Endothelial cell of umbilical vein (primary cell): Measurements from ENCODE around the gene CHN2. TPM values are rescaled to one million over a fixed set of nuclear protein-coding genes. Genes with fewer than 3 reads are reported as not detected.

ENCODE experiments used
- BruUV-seq: library from RNA; stranded (reverse); fragments of 400-500 nt; replicated peaks from 2 replicates; lab custom pipeline; 2021; lab: Mats Ljungman, UMichigan
- CTCF ChIA-PET: fragments of 300-600, 350-600 bp; sonication (Branson Sonifier 250); formaldehyde crosslinking; loops from one replicate; lab custom pipeline; 2021; ENCODE audit warnings: antibody characterized with exemption, inconsistent platforms; lab: Charles Lee
- POLR2A ChIA-PET: fragments of 300-600, 350-600 bp; sonication (Branson Sonifier 250); formaldehyde crosslinking; loops from one replicate; lab custom pipeline; 2021; ENCODE audit warnings: antibody characterized with exemption, inconsistent platforms; lab: Charles Lee
- DNase-seq: peaks from one replicate; pipeline ENCODE4 v3.0.0-alpha.2; 2011; ENCODE audit warnings: low read depth, low spot score
- FAIRE-seq: peaks from 2 replicates; lab custom pipeline; 2011; peaks lifted over from hg19 to GRCh38; lab: Jason Lieb, UNC
- H2AFZ ChIP-seq: 2 replicates; pipeline ENCODE4 v1.6.0; 2012; ENCODE audit warnings: low read depth, low read length, control low read depth, inconsistent platforms
- H3K27ac ChIP-seq: 2 replicates; pipeline ENCODE4 v1.5.1; 2011; ENCODE audit warnings: low read depth, mild to moderate bottlenecking, control low read depth, low read length, moderate library complexity; ENCODE audit not compliant: insufficient read depth
- H3K27me3 ChIP-seq, 2 experiments: 2 replicates each; pipeline versions ENCODE4 v1.6.0 to v1.6.1; 2011; ENCODE audit warnings: low read length in 2 of 2, mixed read lengths in 1 of 2; ENCODE audit not compliant: control insufficient read depth in 2 of 2, insufficient read depth in 2 of 2
- H3K36me3 ChIP-seq, 2 experiments: 2 replicates in 1 of 2; 3 replicates in 1 of 2; pipeline ENCODE4 v1.5.1; 2011; ENCODE audit warnings: low read length in 2 of 2, mild to moderate bottlenecking in 1 of 2, moderate library complexity in 1 of 2; ENCODE audit not compliant: control insufficient read depth in 2 of 2, insufficient read depth in 2 of 2; ENCODE audit errors: extremely low read depth in 1 of 2
- H3K4me1 ChIP-seq: 3 replicates; pipeline ENCODE4 v1.5.1; 2011; ENCODE audit warnings: mild to moderate bottlenecking, low read length; ENCODE audit not compliant: control insufficient read depth, insufficient read depth; ENCODE audit errors: extremely low read depth
- H3K4me2 ChIP-seq: 2 replicates; pipeline ENCODE4 v1.6.1; 2011; ENCODE audit warnings: low read length, control low read depth, mixed read lengths; ENCODE audit not compliant: insufficient read depth
- H3K4me3 ChIP-seq, 3 experiments: fragments of 200-600 bp in 1 of 3; sonication (generic), shearing (Covaris generic) in 1 of 3; replicated peaks in 1 of 3; 2 replicates each; pipeline ENCODE4 v1.5.1; 2011 to 2016; ENCODE audit warnings: control low read depth in 3 of 3, low read length in 3 of 3, mild to moderate bottlenecking in 2 of 3, inconsistent platforms in 1 of 3, low read depth in 1 of 3, moderate library complexity in 1 of 3; ENCODE audit not compliant: insufficient read depth in 1 of 3
- H3K79me2 ChIP-seq: 2 replicates; pipeline ENCODE4 v1.6.0; 2012; ENCODE audit warnings: low read length, inconsistent platforms; ENCODE audit not compliant: control insufficient read depth, insufficient read depth
- H3K9ac ChIP-seq: replicated peaks from 2 replicates; pipeline ENCODE3; 2011; ENCODE audit warnings: low read length, control low read depth; ENCODE audit not compliant: insufficient read depth; ENCODE audit errors: extremely low read depth
- H3K9me1 ChIP-seq: replicated peaks from 3 replicates; pipeline ENCODE4 v1.6.0; 2011; ENCODE audit warnings: mild to moderate bottlenecking, low read length; ENCODE audit not compliant: control insufficient read depth, insufficient read depth; ENCODE audit errors: extremely low read depth
- H3K9me3 ChIP-seq: replicated peaks from 2 replicates; pipeline ENCODE4 v1.5.1; 2012; ENCODE audit warnings: low read length, inconsistent platforms; ENCODE audit not compliant: control insufficient read depth, insufficient read depth
- H4K20me1 ChIP-seq: replicated peaks from 2 replicates; pipeline ENCODE3; 2011; ENCODE audit warnings: mild to moderate bottlenecking, low read length; ENCODE audit not compliant: control insufficient read depth, insufficient read depth; ENCODE audit errors: extremely low read depth
- EZH2 ChIP-seq: IDR thresholded peaks from 2 replicates; pipeline ENCODE4 v1.6.1; 2012; ENCODE audit warnings: borderline replicate concordance, low read depth, mild to moderate bottlenecking, moderate library complexity, low read length, inconsistent platforms; ENCODE audit not compliant: severe bottlenecking
- FOS ChIP-seq: IDR thresholded peaks from 2 replicates; pipeline ENCODE4 v1.6.1; 2011; ENCODE audit warnings: mild to moderate bottlenecking, low read length, moderate library complexity, borderline replicate concordance; ENCODE audit not compliant: insufficient read depth
- GATA2 ChIP-seq: IDR thresholded peaks from 2 replicates; pipeline ENCODE4 v1.7.0; 2011; ENCODE audit warnings: low read depth, mild to moderate bottlenecking, moderate library complexity, mixed read lengths, low read length; ENCODE audit not compliant: insufficient read length, insufficient read depth
- JUN ChIP-seq: IDR thresholded peaks from 2 replicates; pipeline ENCODE4 v1.6.1; 2011; ENCODE audit warnings: borderline replicate concordance, low read depth; ENCODE audit not compliant: insufficient read length, insufficient read depth
- MAX ChIP-seq: IDR thresholded peaks from 2 replicates; pipeline ENCODE4 v1.6.1; 2011; ENCODE audit not compliant: insufficient read depth, insufficient read length
- MYC ChIP-seq: IDR thresholded peaks from one replicate; pipeline ENCODE4 v1.6.1; 2011; ENCODE audit warnings: mild to moderate bottlenecking, low read depth, low read length
- POLR2A ChIP-seq: IDR thresholded peaks from 2 replicates; pipeline ENCODE4 v1.6.1; 2012; ENCODE audit warnings: low read depth, mild to moderate bottlenecking, control low read depth, low read length
- POLR2AphosphoS5 ChIP-seq: IDR thresholded peaks from 2 replicates; pipeline ENCODE4 v1.6.1; 2012; ENCODE audit warnings: low read depth, mild to moderate bottlenecking, control low read depth, low read length, moderate library complexity; ENCODE audit not compliant: insufficient read depth
- dilution Hi-C: fragments of 300-500 bp; cut with MboI; formaldehyde crosslinking; loops from one replicate; pipeline ENCODE4 v1.15.0; 2019; ENCODE audit warnings: low sequenced_read_pairs; ENCODE audit not compliant: extremely low pct_ligation_motif_present
- intact Hi-C: fragments of 100-400 bp; cut with micrococcal nuclease; formaldehyde crosslinking; loops from one replicate; pipeline ENCODE4 v1.10.0; 2022
- polyA plus RNA-seq, 4 experiments: library from polyadenylated mRNA; depleted of rRNA in 3 of 4; stranded (reverse) in 3 of 4; unstranded in 1 of 4; fragments of >200 nt; gene quantifications; 2 replicates each; pipeline versions ENCODE4 v1.2.1 to v1.2.3, GENCODE V29; 2011 to 2012; ENCODE audit warnings: missing spikeins in 1 of 4
- total RNA-seq: library from RNA; stranded (reverse); gene quantifications from 2 replicates; pipeline ENCODE4 v1.2.3, GENCODE V29; 2021
- TF ChIP-seq, protein P1 (sequence below), 2 donors: IDR thresholded peaks; 1 replicate in 1 of 2; 2 replicates in 1 of 2; pipeline ENCODE4 v1.5.1; 2011; ENCODE audit warnings: low read length in 2 of 2, mild to moderate bottlenecking in 2 of 2, moderate library complexity in 2 of 2, control low read depth in 1 of 2, inconsistent platforms in 1 of 2, low read depth in 1 of 2; ENCODE audit not compliant: insufficient read depth in 1 of 2; ENCODE audit errors: extremely low read depth in 1 of 2

Gene CHN2
- total and polyA plus RNA-seq, 2 donors (not counting 3 experiments of a cell fraction or from before 2014, with no cell fraction given), result 1.4 to 5.0 TPM

- Histone ChIP-seq H3K4me1 (no peaks in the 10 kb centered on the region), H3K36me3 (no peaks in the 10 kb centered on the region), H3K4me3 (no peak overlapping the region), H3K27me3 (peaks cover 1 to 5% of the 10 kb centered on the region in 2 experiments), H3K9me1 (no peaks in the 10 kb centered on the region), H4K20me1 (no peaks in the 10 kb centered on the region), H3K27ac (no peak overlapping the region), H2AFZ (no peak overlapping the region), H3K9me3 (no peaks in the 10 kb centered on the region), H3K9ac (no peak overlapping the region), H3K4me2 (no peak overlapping the region), H3K79me2 (no peaks in the 10 kb centered on the region)
- TF ChIP-seq MYC (no peak), POLR2AphosphoS5 (no peak), MAX (no peak), POLR2A (no peak), GATA2 (no peak), FOS (no peak), JUN (no peak), EZH2 (no peak)
- TF ChIP-seq, protein P1, sequence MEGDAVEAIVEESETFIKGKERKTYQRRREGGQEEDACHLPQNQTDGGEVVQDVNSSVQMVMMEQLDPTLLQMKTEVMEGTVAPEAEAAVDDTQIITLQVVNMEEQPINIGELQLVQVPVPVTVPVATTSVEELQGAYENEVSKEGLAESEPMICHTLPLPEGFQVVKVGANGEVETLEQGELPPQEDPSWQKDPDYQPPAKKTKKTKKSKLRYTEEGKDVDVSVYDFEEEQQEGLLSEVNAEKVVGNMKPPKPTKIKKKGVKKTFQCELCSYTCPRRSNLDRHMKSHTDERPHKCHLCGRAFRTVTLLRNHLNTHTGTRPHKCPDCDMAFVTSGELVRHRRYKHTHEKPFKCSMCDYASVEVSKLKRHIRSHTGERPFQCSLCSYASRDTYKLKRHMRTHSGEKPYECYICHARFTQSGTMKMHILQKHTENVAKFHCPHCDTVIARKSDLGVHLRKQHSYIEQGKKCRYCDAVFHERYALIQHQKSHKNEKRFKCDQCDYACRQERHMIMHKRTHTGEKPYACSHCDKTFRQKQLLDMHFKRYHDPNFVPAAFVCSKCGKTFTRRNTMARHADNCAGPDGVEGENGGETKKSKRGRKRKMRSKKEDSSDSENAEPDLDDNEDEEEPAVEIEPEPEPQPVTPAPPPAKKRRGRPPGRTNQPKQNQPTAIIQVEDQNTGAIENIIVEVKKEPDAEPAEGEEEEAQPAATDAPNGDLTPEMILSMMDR (IDR thresholded peaks at IDR 0.05; ENCODE audit: extremely low read depth in 1 of 2, insufficient read depth in 1 of 2, low read depth in 1 of 2, low read length in 2 of 2), result no peak
- intact Hi-C loops, result no loop called here
- dilution Hi-C loops, result no loop called here
- ChIA-PET POLR2A (no interaction called here), CTCF (interaction anchor here (1.0 kb wide), 1 partner anchor 59 kb away, joined by 3 read pairs; no protein-coding TSS in a partner anchor)
- no TSS peak for BruUV-seq
- no peak for DNase-seq
- no peak for FAIRE-seq
Observed at GRCh38 chr7:29349362-29349761, 154.8 kb downstream of the CHN2 start.
